Stimulated activated CD8-positive, alpha-beta memory T cell treated with anti-CD3 and anti-CD28 coated beads, Interleukin-15, amount 100 ng/mL, for 4 hours (primary cell): Measurements from ENCODE around the gene HSD17B13.
"Not testable (repeated sequence)": the region's sequence is repeated elsewhere in the genome, so short reads cannot be mapped to it uniquely, and the experiment has no call there.

Experiments used
- DNase-seq, 2 donors: peaks; one replicate each; pipeline ENCODE4 v3.0.0-alpha.2; 2020; ENCODE audit warnings: low read depth in 2 of 2

Gene HSD17B13

GRCh38 chr4:87322754-87323153, at the start of gene HSD17B13:
HSD17B13 (minus strand) TSS chr4:87322882; CDS start chr4:87322841, 41 bp downstream.
- DNase-seq = no peak

GRCh38 chr4:87370068-87370467, 47.4 kb upstream of the HSD17B13 start:
- no peak for DNase-seq

- no peak for DNase-seq
Measured at GRCh38 chr4:87366521-87367162, 44.0 kb upstream of the HSD17B13 start.

- no peak for DNase-seq
Measured at GRCh38 chr4:87365348-87365747, 42.7 kb upstream of the HSD17B13 start.

- no peak for DNase-seq
Measured at GRCh38 chr4:87363552-87363951, 40.9 kb upstream of the HSD17B13 start.

- DNase-seq = no peak
Measured at GRCh38 chr4:87360338-87360935, 37.8 kb upstream of the HSD17B13 start.

- DNase-seq = no peak
Measured at GRCh38 chr4:87359258-87359657, 36.6 kb upstream of the HSD17B13 start.

GRCh38 chr4:87356832-87357526, 34.3 kb upstream of the HSD17B13 start:
- DNase-seq = no peak

GRCh38 chr4:87354168-87355102, 31.8 kb upstream of the HSD17B13 start:
- no peak for DNase-seq

GRCh38 chr4:87353592-87353991, 30.9 kb upstream of the HSD17B13 start:
- no peak for DNase-seq

GRCh38 chr4:87345139-87345538, 22.5 kb upstream of the HSD17B13 start:
- no peak for DNase-seq

- no peak for DNase-seq
Measured at GRCh38 chr4:87342872-87343271, 20.2 kb upstream of the HSD17B13 start.

GRCh38 chr4:87341954-87342635, 19.4 kb upstream of the HSD17B13 start:
- not testable (repeated sequence) for DNase-seq

GRCh38 chr4:87339440-87339839, 16.8 kb upstream of the HSD17B13 start:
- no peak for DNase-seq

GRCh38 chr4:87337361-87337760, 14.7 kb upstream of the HSD17B13 start:
- no peak for DNase-seq

GRCh38 chr4:87333267-87333666, 10.6 kb upstream of the HSD17B13 start:
- DNase-seq = no peak

- no peak for DNase-seq
Measured at GRCh38 chr4:87330761-87331160, 8.1 kb upstream of the HSD17B13 start.

GRCh38 chr4:87327136-87327535, 4.5 kb upstream of the HSD17B13 start:
- no peak for DNase-seq

GRCh38 chr4:87326460-87326859, 3.8 kb upstream of the HSD17B13 start:
- no peak for DNase-seq

GRCh38 chr4:87321888-87322287, 794 bp downstream of the HSD17B13 start:
- DNase-seq = no peak

- no peak for DNase-seq
Measured at GRCh38 chr4:87317527-87317926, 5.2 kb downstream of the HSD17B13 start.
